Lower leg skin (tissue), 3 donors: ENCODE measurements around the gene FZD1.

Experiments
- POLR2A ChIP-seq, 2 donors: fragments of 450-650 bp; IDR thresholded peaks; one replicate each; pipeline ENCODE4 v1.6.1; 2016 to 2017; ENCODE audit warnings: antibody characterized with exemption in 2 of 2, mild to moderate bottlenecking in 1 of 2, moderate library complexity in 1 of 2
- TF ChIP-seq, protein P1 (sequence below), 3 donors: fragments of 450-650 bp; IDR thresholded peaks; one replicate each; pipeline ENCODE4 v1.5.1; 2016; ENCODE audit warnings: antibody characterized with exemption in 3 of 3, mild to moderate bottlenecking in 3 of 3, moderate library complexity in 2 of 3

DNA sequence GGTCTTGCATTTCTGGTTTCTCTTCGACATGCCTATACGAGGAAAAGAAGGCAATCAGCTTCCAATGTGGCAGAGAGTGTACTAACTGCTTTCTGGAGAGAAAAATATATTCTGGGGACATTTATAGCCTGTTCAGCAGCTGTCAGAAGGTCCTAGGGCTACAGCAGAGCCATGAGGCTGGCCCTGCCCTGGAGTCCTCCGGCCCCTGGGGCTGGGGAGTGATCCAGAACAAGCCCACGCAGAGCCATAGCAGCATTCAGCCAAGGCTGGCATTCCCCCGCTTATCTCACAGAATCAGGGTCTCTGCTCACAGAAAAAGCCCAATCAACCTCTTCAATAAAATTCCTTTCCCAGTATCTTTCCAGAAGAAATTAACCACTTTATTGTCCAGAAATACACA lies 48.9 kb downstream of the FZD1 start:
- TF ChIP-seq, protein P1, sequence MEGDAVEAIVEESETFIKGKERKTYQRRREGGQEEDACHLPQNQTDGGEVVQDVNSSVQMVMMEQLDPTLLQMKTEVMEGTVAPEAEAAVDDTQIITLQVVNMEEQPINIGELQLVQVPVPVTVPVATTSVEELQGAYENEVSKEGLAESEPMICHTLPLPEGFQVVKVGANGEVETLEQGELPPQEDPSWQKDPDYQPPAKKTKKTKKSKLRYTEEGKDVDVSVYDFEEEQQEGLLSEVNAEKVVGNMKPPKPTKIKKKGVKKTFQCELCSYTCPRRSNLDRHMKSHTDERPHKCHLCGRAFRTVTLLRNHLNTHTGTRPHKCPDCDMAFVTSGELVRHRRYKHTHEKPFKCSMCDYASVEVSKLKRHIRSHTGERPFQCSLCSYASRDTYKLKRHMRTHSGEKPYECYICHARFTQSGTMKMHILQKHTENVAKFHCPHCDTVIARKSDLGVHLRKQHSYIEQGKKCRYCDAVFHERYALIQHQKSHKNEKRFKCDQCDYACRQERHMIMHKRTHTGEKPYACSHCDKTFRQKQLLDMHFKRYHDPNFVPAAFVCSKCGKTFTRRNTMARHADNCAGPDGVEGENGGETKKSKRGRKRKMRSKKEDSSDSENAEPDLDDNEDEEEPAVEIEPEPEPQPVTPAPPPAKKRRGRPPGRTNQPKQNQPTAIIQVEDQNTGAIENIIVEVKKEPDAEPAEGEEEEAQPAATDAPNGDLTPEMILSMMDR (IDR thresholded peaks at IDR 0.05), result no peak
- TF ChIP-seq POLR2A (IDR thresholded peaks at IDR 0.05), result no peak
